Measurements from ENCODE around the gene TANC1.
A peak's percentile ranks its signal among the peaks of the same experiment; 100 is the strongest.
"Not testable (repeated sequence)": the region's sequence is repeated elsewhere in the genome, so short reads cannot be mapped to it uniquely, and the experiment has no call there.

TANC1 gene

DNA sequence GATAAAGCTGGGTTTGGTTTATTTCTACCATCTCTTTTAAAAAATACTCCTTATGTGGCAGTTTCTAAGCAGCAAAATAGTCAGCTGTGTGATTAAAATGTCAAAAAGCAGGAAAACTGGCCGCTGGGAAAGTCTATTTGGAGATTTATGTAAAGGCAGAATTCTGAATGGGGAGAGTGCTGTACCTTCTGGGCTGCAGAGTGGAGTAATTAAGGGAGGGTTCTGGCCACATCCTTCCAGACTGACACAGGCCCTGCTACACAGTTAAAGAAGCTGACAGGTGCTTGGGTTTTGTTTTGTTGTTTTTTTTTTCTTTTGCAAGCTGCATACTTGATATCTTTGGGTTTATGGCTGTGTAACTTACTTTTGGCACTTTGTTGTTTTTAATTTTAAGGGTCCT lies 160.8 kb downstream of the TANC1 start:
- Mint-ChIP-seq H3K27ac (no peak overlapping the region), H3K27me3 (no peaks in the 10 kb centered on the region), H3K4me1 (peaks cover 23% of the 10 kb centered on the region), H3K36me3 (no peaks in the 10 kb centered on the region), H3K9me3 (no peaks in the 10 kb centered on the region), H3K4me3 (no peak overlapping the region)

- H3K36me3 Mint-ChIP-seq, result no peaks in the 10 kb centered on the region
- no peak overlapping the region for H3K27ac Mint-ChIP-seq
- peaks cover 18% of the 10 kb centered on the region for H3K4me1 Mint-ChIP-seq
- H3K27me3 Mint-ChIP-seq, result no peaks in the 10 kb centered on the region
- H3K9me3 Mint-ChIP-seq, result no peaks in the 10 kb centered on the region
- H3K4me3 Mint-ChIP-seq, result no peak overlapping the region
Observed at GRCh38 chr2:159129824-159130223, 161.4 kb downstream of the TANC1 start.

DNA sequence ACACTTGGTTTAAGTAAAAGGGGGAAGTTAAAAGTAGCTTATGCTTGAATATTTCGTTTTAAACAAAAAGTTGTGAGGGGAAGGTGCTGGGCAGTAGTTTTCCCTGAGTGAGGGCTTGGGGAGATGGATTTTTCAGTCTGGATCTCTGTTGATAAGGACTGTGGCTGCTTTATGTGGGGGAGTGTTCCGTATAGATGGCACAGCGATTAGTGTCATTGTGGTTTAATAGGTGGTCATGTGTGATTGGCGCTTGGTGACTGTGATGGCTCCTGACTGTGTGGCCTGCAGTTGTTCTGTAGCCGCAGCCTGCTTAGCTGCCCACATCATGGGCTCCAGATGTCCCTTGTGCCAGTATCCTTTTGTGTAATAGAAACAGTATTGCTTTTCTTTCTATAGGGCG lies 161.9 kb downstream of the TANC1 start:
- no peaks in the 10 kb centered on the region for H3K36me3 Mint-ChIP-seq
- H3K27ac Mint-ChIP-seq, result no peak overlapping the region
- H3K4me3 Mint-ChIP-seq, result no peak overlapping the region

DNA sequence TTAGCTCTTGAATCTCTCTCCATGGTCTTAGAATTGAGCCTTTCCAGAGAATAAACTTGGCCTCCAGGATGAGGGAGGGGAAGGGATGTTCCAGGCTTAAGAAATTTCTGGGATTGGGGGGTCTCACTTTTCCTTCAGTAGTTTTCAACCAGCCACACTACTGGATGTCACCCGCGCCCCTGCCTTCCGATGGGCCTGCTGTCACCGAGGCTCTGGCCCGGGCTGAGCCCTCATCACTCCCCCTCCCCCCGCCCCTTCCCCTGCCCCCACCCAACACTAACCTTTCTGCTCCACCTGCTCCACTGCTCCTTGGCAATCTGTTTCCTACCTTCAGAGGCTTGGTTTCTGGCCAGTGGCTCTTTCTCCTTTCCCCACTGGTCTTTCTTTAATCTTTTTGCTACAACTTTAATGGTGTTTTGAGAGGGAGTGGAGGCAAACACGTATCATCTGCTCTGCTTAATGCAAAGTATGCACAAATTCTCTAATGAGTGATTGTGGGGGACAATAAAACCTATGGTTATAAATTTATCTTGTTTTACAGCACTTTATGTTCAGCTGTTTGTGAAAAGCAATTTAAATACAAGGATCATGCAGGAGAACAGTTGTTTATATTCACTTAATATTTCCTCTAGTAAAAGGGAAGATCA lies 162.9 kb downstream of the TANC1 start:
- Mint-ChIP-seq H3K4me1 (peaks cover 7% of the 10 kb centered on the region), H3K27ac (no peak overlapping the region), H3K27me3 (no peaks in the 10 kb centered on the region), H3K9me3 (no peaks in the 10 kb centered on the region), H3K4me3 (no peak overlapping the region), H3K36me3 (no peaks in the 10 kb centered on the region)

More for the DNA sequence above, 161.9 kb downstream of the TANC1 start:
- Mint-ChIP-seq H3K27me3 (no peaks in the 10 kb centered on the region), H3K4me1 (peaks cover 13% of the 10 kb centered on the region), H3K9me3 (no peaks in the 10 kb centered on the region)

DNA sequence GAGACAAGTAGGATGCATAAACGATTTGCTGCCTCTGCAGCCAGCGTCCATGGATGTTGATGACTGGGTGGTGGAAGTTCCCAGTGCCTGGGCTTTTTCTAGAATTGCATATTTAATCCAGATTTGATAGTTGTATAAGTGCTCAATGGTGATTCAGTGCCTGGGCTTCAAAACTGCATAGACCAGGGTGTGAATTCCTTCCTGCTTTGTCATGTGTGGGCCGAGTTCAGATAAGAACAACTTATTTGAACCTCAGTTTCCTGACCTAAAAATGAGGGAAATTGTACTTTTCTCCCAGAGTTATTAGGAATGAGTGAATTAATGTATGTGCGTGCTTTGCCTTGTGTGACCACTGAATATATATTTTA lies 163.5 kb downstream of the TANC1 start:
- Mint-ChIP-seq H3K9me3 (no peaks in the 10 kb centered on the region), H3K36me3 (no peaks in the 10 kb centered on the region), H3K27ac (no peak overlapping the region), H3K27me3 (no peaks in the 10 kb centered on the region), H3K4me1 (peaks cover 7% of the 10 kb centered on the region), H3K4me3 (no peak overlapping the region)

DNA sequence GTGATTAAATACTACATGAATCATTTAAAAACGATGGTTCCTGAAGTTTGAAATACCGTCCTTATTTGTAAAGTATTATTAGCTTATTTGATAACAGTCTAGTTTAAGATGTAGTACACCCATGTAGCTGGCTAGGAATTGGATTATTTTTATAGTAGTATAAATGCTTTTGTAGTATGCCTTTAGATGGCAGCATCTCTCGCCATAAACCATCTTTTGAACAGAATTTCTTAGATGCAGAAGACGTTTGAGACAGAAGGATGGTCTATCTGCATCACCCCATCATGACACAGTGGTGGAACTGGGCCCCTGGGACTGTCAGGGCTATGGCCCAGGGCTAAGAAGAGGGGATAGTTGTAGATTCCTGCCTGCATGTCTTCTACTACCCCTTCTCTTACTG lies 165.4 kb downstream of the TANC1 start:
- H3K9me3 Mint-ChIP-seq, result no peaks in the 10 kb centered on the region
- no peaks in the 10 kb centered on the region for H3K36me3 Mint-ChIP-seq
- peaks cover 7% of the 10 kb centered on the region for H3K4me1 Mint-ChIP-seq
- H3K4me3 Mint-ChIP-seq, result no peak overlapping the region
- no peak overlapping the region for H3K27ac Mint-ChIP-seq
- H3K27me3 Mint-ChIP-seq, result no peaks in the 10 kb centered on the region

- Mint-ChIP-seq H3K27ac (no peak overlapping the region), H3K4me3 (no peak overlapping the region), H3K4me1 (no peaks in the 10 kb centered on the region), H3K9me3 (no peaks in the 10 kb centered on the region), H3K36me3 (no peaks in the 10 kb centered on the region), H3K27me3 (no peaks in the 10 kb centered on the region)
Observed at GRCh38 chr2:159134979-159135378, 166.5 kb downstream of the TANC1 start.

DNA sequence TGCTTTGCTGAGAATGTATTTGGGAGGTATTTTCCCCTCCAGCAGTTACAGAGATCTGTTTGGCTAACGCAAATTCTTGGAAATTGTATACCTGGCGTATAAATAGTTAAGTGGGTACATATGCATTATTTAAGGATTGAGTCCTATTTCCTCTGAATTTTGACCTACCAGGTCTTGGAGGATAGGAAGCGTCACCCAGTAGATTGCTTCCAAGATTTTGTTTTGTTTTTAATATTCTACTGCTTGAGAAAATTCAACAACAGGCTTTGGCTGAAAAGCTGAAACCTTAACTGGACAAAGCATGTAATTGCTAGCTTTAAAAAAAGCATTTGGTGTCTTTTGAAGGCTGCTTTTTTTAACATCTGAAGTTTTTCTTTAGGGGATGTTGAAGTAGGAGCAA lies 168.0 kb downstream of the TANC1 start:
- no peak overlapping the region for H3K4me3 Mint-ChIP-seq
- H3K9me3 Mint-ChIP-seq, result no peaks in the 10 kb centered on the region
- no peaks in the 10 kb centered on the region for H3K4me1 Mint-ChIP-seq

DNA sequence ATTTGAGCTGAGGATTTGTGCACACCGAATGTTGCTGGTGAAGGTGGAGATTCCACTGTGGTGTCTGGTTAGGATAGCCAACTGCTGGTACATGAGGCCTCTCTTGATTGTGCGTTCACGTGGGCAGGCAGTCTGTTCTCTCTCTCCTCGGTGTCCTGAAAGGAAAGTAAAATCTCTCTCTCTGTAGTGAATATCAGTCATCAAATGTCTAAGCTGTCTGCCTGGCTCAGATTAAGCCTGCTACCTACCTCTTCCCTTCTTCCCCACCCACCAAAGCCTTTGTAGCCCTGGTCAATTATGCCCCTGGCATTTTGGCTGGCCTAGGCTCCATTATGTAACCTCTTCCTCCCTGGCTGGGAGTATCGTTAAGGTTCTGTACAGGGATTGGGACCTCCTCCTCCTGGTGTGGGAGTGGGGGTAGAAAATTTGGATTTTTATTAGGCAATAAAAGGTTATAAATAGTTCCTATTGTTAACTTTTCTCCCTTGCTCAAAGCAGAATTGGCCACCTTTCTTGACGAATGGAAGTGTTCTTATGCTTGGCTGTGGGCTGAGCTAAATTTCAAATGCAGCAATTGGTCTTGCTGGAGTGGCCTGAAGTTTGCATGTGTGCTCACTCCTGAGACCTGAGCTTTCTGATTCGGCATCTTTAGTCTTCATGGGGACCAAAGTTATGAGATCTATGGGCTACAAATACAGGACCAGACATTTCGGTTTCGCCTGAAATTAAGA lies 169.2 kb downstream of the TANC1 start:
- Mint-ChIP-seq H3K9me3 (no peaks in the 10 kb centered on the region), H3K4me1 (no peaks in the 10 kb centered on the region), H3K36me3 (no peaks in the 10 kb centered on the region), H3K27me3 (no peaks in the 10 kb centered on the region), H3K4me3 (no peak overlapping the region), H3K27ac (no peak overlapping the region)

More for the DNA sequence above, 168.0 kb downstream of the TANC1 start:
- Mint-ChIP-seq H3K27ac (no peak overlapping the region), H3K27me3 (no peaks in the 10 kb centered on the region), H3K36me3 (no peaks in the 10 kb centered on the region)

- no peaks in the 10 kb centered on the region for H3K4me1 Mint-ChIP-seq
- H3K4me3 Mint-ChIP-seq, result no peak overlapping the region
- H3K9me3 Mint-ChIP-seq, result no peaks in the 10 kb centered on the region
- H3K27me3 Mint-ChIP-seq, result no peaks in the 10 kb centered on the region
- no peak overlapping the region for H3K27ac Mint-ChIP-seq
- H3K36me3 Mint-ChIP-seq, result no peaks in the 10 kb centered on the region
Observed at GRCh38 chr2:159138642-159139182, 170.3 kb downstream of the TANC1 start.

DNA sequence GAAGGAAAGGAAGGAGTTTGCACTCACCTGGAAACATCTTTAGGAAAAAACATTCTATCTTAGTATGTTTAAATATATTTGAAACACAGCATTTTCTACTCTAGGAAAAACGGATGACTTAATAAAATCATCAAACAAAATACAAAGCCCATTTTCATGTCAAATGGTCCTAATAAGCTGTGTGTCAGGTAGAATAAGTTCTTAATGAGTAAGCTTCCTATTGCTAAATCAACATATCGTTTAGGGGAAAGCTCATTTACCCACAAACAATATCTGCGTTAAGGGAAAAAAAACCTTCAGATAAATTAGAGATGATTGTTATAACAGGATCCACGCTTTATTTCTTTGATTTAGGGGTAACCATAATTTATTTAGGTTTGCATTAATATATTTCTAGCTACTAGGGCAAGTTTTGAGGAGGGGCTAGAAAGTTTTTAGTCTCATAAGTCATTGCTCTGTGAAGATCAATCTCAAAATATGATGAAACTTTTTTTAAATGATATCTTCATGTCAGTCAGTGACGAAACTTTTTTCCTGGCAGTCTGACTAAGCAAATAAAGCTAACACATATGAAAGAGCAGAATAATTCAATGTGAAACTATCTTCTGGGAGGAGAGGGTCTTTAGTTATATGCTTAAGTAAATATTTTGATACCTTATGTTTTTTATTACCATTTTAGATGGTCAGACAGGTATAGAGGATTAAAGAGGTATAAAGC lies 170.9 kb downstream of the TANC1 start:
- Mint-ChIP-seq H3K9me3 (no peaks in the 10 kb centered on the region), H3K27me3 (no peaks in the 10 kb centered on the region), H3K36me3 (no peaks in the 10 kb centered on the region), H3K4me1 (no peaks in the 10 kb centered on the region), H3K4me3 (no peak overlapping the region), H3K27ac (no peak overlapping the region)

- H3K4me3 Mint-ChIP-seq, result no peak overlapping the region
- H3K27me3 Mint-ChIP-seq, result no peaks in the 10 kb centered on the region
- no peaks in the 10 kb centered on the region for H3K36me3 Mint-ChIP-seq
- no peaks in the 10 kb centered on the region for H3K4me1 Mint-ChIP-seq
- H3K9me3 Mint-ChIP-seq, result no peaks in the 10 kb centered on the region
- H3K27ac Mint-ChIP-seq, result no peak overlapping the region
Observed at GRCh38 chr2:159140070-159140769, 171.8 kb downstream of the TANC1 start.

- H3K36me3 Mint-ChIP-seq, H3K4me1 Mint-ChIP-seq, H3K27ac Mint-ChIP-seq, H3K27me3 Mint-ChIP-seq, H3K9me3 Mint-ChIP-seq, H3K4me3 Mint-ChIP-seq: not testable (repeated sequence)
Observed at GRCh38 chr2:159140821-159141220, 172.4 kb downstream of the TANC1 start.

GRCh38 chr2:159144776-159145614 lies 176.6 kb downstream of the TANC1 start:
- H3K4me1 Mint-ChIP-seq, result peaks cover 12% of the 10 kb centered on the region
- H3K9me3 Mint-ChIP-seq, result no peaks in the 10 kb centered on the region
- H3K4me3 Mint-ChIP-seq, result peak overlapping the region; percentile 38
- H3K36me3 Mint-ChIP-seq, result no peaks in the 10 kb centered on the region
- no peak overlapping the region for H3K27ac Mint-ChIP-seq
- no peaks in the 10 kb centered on the region for H3K27me3 Mint-ChIP-seq

Measured in activated naive CD4-positive, alpha-beta T cell treated with anti-CD3 and anti-CD28 coated beads, Interleukin-2, amount 50 U/mL, for 24 hours (primary cell).